Measurements from ENCODE around the gene BUD13.

DNA sequence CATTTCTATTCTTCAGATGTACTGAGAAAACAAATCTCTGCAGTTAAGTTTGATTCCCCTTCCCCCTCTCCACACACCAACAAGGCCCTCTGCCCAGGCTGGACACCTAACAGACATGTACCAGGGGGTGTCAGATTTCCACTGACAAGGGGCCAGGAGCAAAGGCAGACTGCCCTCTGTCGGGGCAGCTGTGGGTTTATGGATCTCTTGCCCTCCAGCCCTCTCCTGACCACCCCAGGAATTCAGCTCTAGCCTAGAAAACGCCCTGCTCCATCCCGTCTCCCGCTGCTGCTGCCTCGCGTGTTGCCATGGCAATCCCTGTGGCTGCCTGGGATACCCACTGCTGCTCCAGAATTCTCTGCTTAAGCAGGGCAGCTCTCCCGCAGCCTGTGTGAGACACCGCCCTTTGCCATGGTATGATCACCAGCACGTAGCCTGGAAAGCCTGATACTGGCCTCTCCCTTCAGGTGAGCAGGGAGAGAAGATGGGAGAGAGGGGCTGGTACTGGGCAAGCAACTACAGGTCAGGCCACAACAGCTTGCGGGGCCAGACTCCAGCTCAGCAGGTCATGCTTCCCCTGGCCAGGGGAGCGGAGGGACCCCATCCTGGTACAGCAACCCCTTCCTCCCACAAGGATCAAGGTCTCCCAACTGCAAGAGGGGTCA lies 41.6 kb downstream of the BUD13 start:
- TF ChIP-seq ZNF253 (CRISPR knock-in tag; IDR thresholded peaks at IDR 0.05; ENCODE audit: borderline replicate concordance): no peak
- no peak for TF ChIP-seq ZBTB21 (CRISPR knock-in tag; IDR thresholded peaks at IDR 0.05)
- no peak for TF ChIP-seq RAD51 (IDR thresholded peaks at IDR 0.05; ENCODE audit: borderline replicate concordance)
- TF ChIP-seq GABPA (IDR thresholded peaks at IDR 0.05; ENCODE audit: low read depth, low read length): no peak
- no peak for TF ChIP-seq GABPA (CRISPR knock-in tag; IDR thresholded peaks at IDR 0.05; ENCODE audit: low read depth)
- no peak for TF ChIP-seq SALL2 (CRISPR knock-in tag; IDR thresholded peaks at IDR 0.05)
- no peak for TF ChIP-seq NR2F6 (IDR thresholded peaks at IDR 0.05)
- no peak for TF ChIP-seq NR2F6 (CRISPR knock-in tag; IDR thresholded peaks at IDR 0.05)
- TF ChIP-seq EZH2 (conservative IDR thresholded peaks at IDR 0.05; ENCODE audit: low read depth, low read length): no peak
- peak; percentile 17; the same call in 1 of the 2 replicates for TF ChIP-seq CTCF (CRISPR knock-in tag; IDR thresholded peaks at IDR 0.05)
- no peak for TF ChIP-seq SIN3A (IDR thresholded peaks at IDR 0.05; ENCODE audit: borderline replicate concordance, low read depth, low read length)
- TF ChIP-seq SP1 (IDR thresholded peaks at IDR 0.05): no peak
- TF ChIP-seq SP1 (CRISPR knock-in tag; IDR thresholded peaks at IDR 0.05): no peak
- no peak for TF ChIP-seq ZNF274 (CRISPR knock-in tag; IDR thresholded peaks at IDR 0.05)
- TF ChIP-seq ESRRA (CRISPR knock-in tag; IDR thresholded peaks at IDR 0.05; ENCODE audit: low read depth): no peak
- TF ChIP-seq TRIM24 (CRISPR knock-in tag; IDR thresholded peaks at IDR 0.05): no peak
- no peak for TF ChIP-seq ZNF503 (CRISPR knock-in tag; IDR thresholded peaks at IDR 0.05)

All from HepG2 (cell line).